GM12878 (cell line): ENCODE data around the gene LRRC31. TPM values are rescaled to one million over a fixed set of nuclear protein-coding genes. Genes with fewer than 3 reads are reported as not detected.

Experiments used
- ATAC-seq: fragments of 200-7000 bp; cut with Tn5 transposase; 3 replicates; pipeline ENCODE4 v1.9.1; 2020; ENCODE audit warnings: mild to moderate bottlenecking, moderate library complexity
- BruUV-seq: library from RNA; stranded (reverse); fragments of 400-500 nt; replicated peaks from 2 replicates; lab custom pipeline; 2021; lab: Mats Ljungman, UMichigan
- CTCF ChIA-PET: fragments of 300-600 bp; sonication (Branson Sonifier 250); formaldehyde crosslinking; extraction: SDS; loops from one replicate; lab custom pipeline; 2021; ENCODE audit warnings: inconsistent platforms; lab: Yijun Ruan, JAX
- POLR2A ChIA-PET: fragments of 350-600 bp; formaldehyde crosslinking; extraction: SDS; loops from one replicate; lab custom pipeline; 2021; ENCODE audit warnings: inconsistent platforms; lab: Charles Lee
- RAD21 ChIA-PET: fragments of 300-600 bp; sonication (Branson Sonifier 250); formaldehyde crosslinking; loops from one replicate; lab custom pipeline; 2023; ENCODE audit warnings: antibody characterized with exemption; ENCODE audit not compliant: unreplicated experiment; lab: Charles Lee
- SMC1A ChIA-PET: fragments of 300-600 bp; sonication (Branson Sonifier 250); formaldehyde crosslinking; loops from one replicate; lab custom pipeline; 2023; ENCODE audit not compliant: unreplicated experiment, uncharacterized antibody; lab: Charles Lee
- DNase-seq: peaks from one replicate; pipeline ENCODE4 v3.0.0-alpha.2; 2011; ENCODE audit warnings: low read depth, low spot score
- FAIRE-seq: peaks from 3 replicates; lab custom pipeline; 2011; peaks lifted over from hg19 to GRCh38; lab: Jason Lieb, UNC
- H2AFZ ChIP-seq: 2 replicates; pipeline ENCODE4 v1.6.0; 2011; ENCODE audit warnings: low read depth, low read length, control low read depth; ENCODE audit not compliant: control insufficient read depth
- H3K27ac ChIP-seq: 2 replicates; pipeline ENCODE4 v1.5.1; 2011; ENCODE audit warnings: control low read depth; ENCODE audit not compliant: control insufficient read depth, insufficient read depth
- H3K27me3 ChIP-seq, 2 experiments: replicated peaks in 1 of 2; 2 replicates each; pipeline versions ENCODE4 v1.6.0 to v1.6.1; 2011; ENCODE audit warnings: low read length in 1 of 2; ENCODE audit not compliant: control insufficient read depth in 2 of 2, insufficient read depth in 2 of 2
- H3K36me3 ChIP-seq, 2 experiments: 2 replicates each; pipeline ENCODE4 v1.5.1; 2011; ENCODE audit warnings: low read length in 1 of 2; ENCODE audit not compliant: control insufficient read depth in 2 of 2, insufficient read depth in 2 of 2
- H3K4me1 ChIP-seq: 2 replicates; pipeline ENCODE4 v1.6.1; 2011; ENCODE audit warnings: mild to moderate bottlenecking, low read length, moderate library complexity, mixed read lengths; ENCODE audit not compliant: control insufficient read depth, insufficient read depth
- H3K4me2 ChIP-seq: 2 replicates; pipeline ENCODE4 v1.6.0; 2011; ENCODE audit warnings: control low read depth; ENCODE audit not compliant: control insufficient read depth, insufficient read depth
- H3K4me3 ChIP-seq: fragments of 200-600 bp; sonication (generic); 2 replicates; pipeline ENCODE4 v1.5.1; 2016
- H3K79me2 ChIP-seq: 2 replicates; pipeline ENCODE4 v1.6.0; 2011; ENCODE audit warnings: low read length; ENCODE audit not compliant: control insufficient read depth, insufficient read depth
- H3K9ac ChIP-seq: 2 replicates; pipeline ENCODE4 v1.8.0; 2011; ENCODE audit warnings: low read length, control low read depth, mixed read lengths; ENCODE audit not compliant: control insufficient read depth, insufficient read depth
- H3K9me3 ChIP-seq: replicated peaks from 3 replicates; pipeline ENCODE4 v1.5.1; 2011; ENCODE audit warnings: mild to moderate bottlenecking, low read length; ENCODE audit not compliant: control insufficient read depth, insufficient read depth
- H4K20me1 ChIP-seq: 2 replicates; pipeline ENCODE4 v1.6.0; 2011; ENCODE audit not compliant: control insufficient read depth, insufficient read depth
- CTCF ChIP-seq, 3 experiments: IDR thresholded peaks in 2 of 3; conservative IDR thresholded peaks in 1 of 3; 2 replicates each; pipeline ENCODE4 v1.5.1; 2011; ENCODE audit warnings: low read depth in 3 of 3, low read length in 3 of 3, mild to moderate bottlenecking in 3 of 3, control low read depth in 2 of 3, moderate library complexity in 2 of 3, inconsistent platforms in 1 of 3, mixed read lengths in 1 of 3; ENCODE audit not compliant: control insufficient read depth in 2 of 3, insufficient read depth in 1 of 3; ENCODE audit errors: extremely low read depth in 1 of 3
- CUX1 ChIP-seq: IDR thresholded peaks from 2 replicates; pipeline ENCODE4 v1.6.1; 2012; ENCODE audit warnings: improper control_type of control experiment, low read depth, low read length; ENCODE audit not compliant: insufficient replicate concordance
- GABPA ChIP-seq: IDR thresholded peaks from 2 replicates; pipeline ENCODE4 v1.6.1; 2014; ENCODE audit warnings: antibody characterized with exemption, low read depth, mild to moderate bottlenecking, inconsistent platforms
- MAX ChIP-seq: IDR thresholded peaks from 2 replicates; pipeline ENCODE4 v1.6.1; 2012; ENCODE audit warnings: low read depth, low read length, improper control_type of control experiment
- MXI1 ChIP-seq: fragments of 150-350 bp; IDR thresholded peaks from 2 replicates; pipeline ENCODE4 v1.6.1; 2011; ENCODE audit warnings: low read depth, mild to moderate bottlenecking, inconsistent platforms, low read length, improper control_type of control experiment
- POLR2AphosphoS2 ChIP-seq: IDR thresholded peaks from 2 replicates; pipeline ENCODE4 v1.6.1; 2011; ENCODE audit warnings: low read depth, mild to moderate bottlenecking, low read length, improper control_type of control experiment, moderate library complexity
- ZNF24 ChIP-seq: fragments of 450-650 bp; IDR thresholded peaks from 2 replicates; pipeline ENCODE4 v1.6.1; 2017; ENCODE audit warnings: antibody characterized with exemption, mild to moderate bottlenecking
- ZNF384 ChIP-seq: IDR thresholded peaks from 2 replicates; pipeline ENCODE4 v1.6.1; 2012; ENCODE audit warnings: low read depth, mild to moderate bottlenecking, low read length, improper control_type of control experiment, borderline replicate concordance
- WGBS: methylation state at CpG from one replicate; pipeline ENCODE4 v1.1.6; 2016; ENCODE audit warnings: low lambda C conversion rate; ENCODE audit not compliant: insufficient replicate concordance, insufficient coverage; ENCODE audit errors: missing lambda C conversion rate; 5-methylcytosine and 5-hydroxymethylcytosine counted together
- in situ Hi-C: fragments of 300-500 bp; cut with MboI; formaldehyde crosslinking; loops from 9 replicates; pipeline ENCODE4 v1.14.3; 2018; ENCODE audit warnings: mixed read lengths
- intact Hi-C: fragments of 100-400 bp; cut with micrococcal nuclease; formaldehyde crosslinking; loops from one replicate; pipeline ENCODE4 v1.14.2; 2022; ENCODE audit not compliant: unreplicated experiment
- polyA plus RNA-seq, 11 experiments: library from polyadenylated mRNA; depleted of rRNA in 4 of 11; unstranded in 6 of 11; stranded (reverse) in 5 of 11; fragments of >200 nt; fragmentation: Nextera tagmentation in 4 of 11; fragmentation: Illumina TruSeq in 1 of 11; extraction: Ambion mirVana in 4 of 11; extraction: Trizol in 1 of 11; gene quantifications; 1 replicate in 1 of 11; 2 replicates in 10 of 11; pipeline versions ENCODE4 v1.2.1 to v1.2.3, GENCODE V29; 2011 to 2016; ENCODE audit warnings: inconsistent platforms in 2 of 11, missing spikeins in 2 of 11, low read depth in 1 of 11
- total RNA-seq, 4 experiments: library from RNA; depleted of rRNA in 3 of 4; stranded (reverse); fragments of >200 nt in 3 of 4; fragmentation: Illumina TruSeq in 1 of 4; extraction: Trizol in 1 of 4; gene quantifications; 2 replicates each; pipeline versions ENCODE4 v1.2.1 to v1.2.3, GENCODE V29; 2013 to 2021

Gene LRRC31
- total and polyA plus RNA-seq, 10 of the 15 experiments (the other 5 are each of a cell fraction or from before 2014, with no cell fraction given), result 0.04 to 0.06 (median 0.06) TPM; not detected in 7

- BruUV-seq, result no TSS peak
- Histone ChIP-seq H3K79me2 (no peaks in the 10 kb centered on the region), H4K20me1 (no peaks in the 10 kb centered on the region), H3K4me1 (peaks cover 18% of the 10 kb centered on the region), H3K27ac (no peak overlapping the region), H3K9me3 (no peaks in the 10 kb centered on the region), H3K4me3 (no peak overlapping the region), H3K4me2 (no peak overlapping the region), H3K36me3 (no peaks in the 10 kb centered on the region), H3K9ac (no peak overlapping the region), H3K27me3 (peaks cover 0 to 3% of the 10 kb centered on the region in 2 experiments; a peak in 2 of 4 replicates), H2AFZ (no peak overlapping the region)
- no peak for FAIRE-seq
- ChIA-PET RAD21 (interaction anchor here (0.7 kb wide), 1 partner anchor 99 kb away, joined by 3 read pairs; no protein-coding TSS in a partner anchor), SMC1A (no interaction called here), POLR2A (no interaction called here), CTCF (no interaction called here)
- no peak for TF ChIP-seq ZNF384
- ATAC-seq, result no peak
- intact Hi-C loops (no loop called here), in situ Hi-C loops (no loop called here)
- DNase-seq, result no peak
Observed at GRCh38 chr3:169850618-169851017, 19.1 kb downstream of the LRRC31 start.

GRCh38 chr3:169848741-169849140, 21.0 kb downstream of the LRRC31 start:
- 98% methylated on average over 3 of the region's 3 CpGs for WGBS
- ChIA-PET SMC1A (interaction anchor here (0.5 kb wide), 1 partner anchor 114 kb away, joined by 4 read pairs; no protein-coding TSS in a partner anchor), RAD21 (no interaction called here), POLR2A (no interaction called here), CTCF (interaction anchor here (1.7 kb wide), 1 partner anchor 15 kb away, joined by 11 read pairs; no protein-coding TSS in a partner anchor)
- no TSS peak for BruUV-seq
- ATAC-seq, result no peak
- Histone ChIP-seq H3K27ac (no peak overlapping the region), H3K9me3 (no peaks in the 10 kb centered on the region), H2AFZ (no peak overlapping the region), H3K4me2 (no peak overlapping the region), H3K36me3 (no peaks in the 10 kb centered on the region), H3K27me3 (peaks cover 0 to 2% of the 10 kb centered on the region in 2 experiments; a peak in 2 of 4 replicates), H4K20me1 (no peaks in the 10 kb centered on the region), H3K9ac (no peak overlapping the region), H3K79me2 (no peaks in the 10 kb centered on the region), H3K4me3 (no peak overlapping the region), H3K4me1 (peaks cover 18% of the 10 kb centered on the region)
- DNase-seq, result no peak
- FAIRE-seq, result no peak
- intact Hi-C loops (loop anchor here (5.0 kb wide), 1 partner anchor 209 kb away; no protein-coding TSS in a partner anchor), in situ Hi-C loops (no loop called here)
- TF ChIP-seq MXI1, result no peak
- TF ChIP-seq CUX1, result no peak
- no peak for TF ChIP-seq POLR2AphosphoS2
- no peak for TF ChIP-seq ZNF24
- TF ChIP-seq CTCF (IDR thresholded peaks at IDR 0.05 in 2 of 3, conservative IDR thresholded peaks at IDR 0.05 in 1 of 3; ENCODE audit: control insufficient read depth in 2 of 3, extremely low read depth in 1 of 3, insufficient read depth in 1 of 3, low read depth in 3 of 3, low read length in 3 of 3), result no peak
- no peak for TF ChIP-seq GABPA
- TF ChIP-seq MAX, result no peak
